HPDE6-E6E7 (cell line): Measurements from ENCODE around the gene PSENEN.
"Not testable (repeated sequence)": the region's sequence is repeated elsewhere in the genome, so short reads cannot be mapped to it uniquely, and the experiment has no call there.

ENCODE experiments used
- DNase-seq: peaks from one replicate; pipeline ENCODE4 v3.0.0; 2011; ENCODE audit warnings: missing footprints; ENCODE audit errors: extremely low spot score

Gene PSENEN

DNA sequence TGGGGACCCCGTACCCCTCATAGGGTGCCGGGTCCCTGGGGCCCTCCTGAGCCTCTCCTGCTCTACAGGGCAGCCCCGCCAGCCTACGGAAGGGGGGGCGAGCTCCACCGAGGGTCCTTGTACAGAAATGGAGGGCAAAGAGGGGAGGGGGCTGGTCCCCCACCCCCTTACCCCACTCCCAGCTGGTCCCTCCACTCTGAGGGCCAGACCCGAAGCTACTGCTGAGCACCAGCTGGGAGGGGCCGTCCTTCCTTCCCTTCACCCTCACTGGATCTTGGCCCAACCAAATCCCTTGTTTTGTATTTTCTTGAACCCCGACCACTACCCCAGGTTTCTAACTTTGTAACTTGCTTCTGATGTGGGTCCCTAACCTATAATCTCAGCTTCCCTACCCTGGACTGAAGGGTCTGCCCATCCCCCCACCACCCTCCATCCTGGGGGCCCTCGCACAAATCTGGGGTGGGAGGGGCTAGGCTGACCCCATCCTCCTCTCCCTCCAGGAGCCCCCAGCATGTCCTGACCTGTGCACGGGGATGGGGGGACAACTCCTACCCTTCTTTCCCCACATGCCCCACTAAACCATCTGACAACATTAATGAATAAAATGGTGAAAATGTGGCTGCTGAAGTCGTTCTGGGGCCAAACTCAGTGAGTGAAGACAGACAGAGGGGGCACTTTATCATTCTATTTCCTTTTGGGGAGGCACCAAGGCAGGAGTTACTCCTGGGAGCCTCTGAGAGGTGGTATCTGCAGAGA lies 42.9 kb downstream of the PSENEN start:
- no peak for DNase-seq

GRCh38 chr19:35789195-35789977 lies 43.9 kb downstream of the PSENEN start:
- no peak for DNase-seq

- no peak for DNase-seq
These were observed 44.8 kb downstream of the PSENEN start for GRCh38 chr19:35789978-35790944.

DNA sequence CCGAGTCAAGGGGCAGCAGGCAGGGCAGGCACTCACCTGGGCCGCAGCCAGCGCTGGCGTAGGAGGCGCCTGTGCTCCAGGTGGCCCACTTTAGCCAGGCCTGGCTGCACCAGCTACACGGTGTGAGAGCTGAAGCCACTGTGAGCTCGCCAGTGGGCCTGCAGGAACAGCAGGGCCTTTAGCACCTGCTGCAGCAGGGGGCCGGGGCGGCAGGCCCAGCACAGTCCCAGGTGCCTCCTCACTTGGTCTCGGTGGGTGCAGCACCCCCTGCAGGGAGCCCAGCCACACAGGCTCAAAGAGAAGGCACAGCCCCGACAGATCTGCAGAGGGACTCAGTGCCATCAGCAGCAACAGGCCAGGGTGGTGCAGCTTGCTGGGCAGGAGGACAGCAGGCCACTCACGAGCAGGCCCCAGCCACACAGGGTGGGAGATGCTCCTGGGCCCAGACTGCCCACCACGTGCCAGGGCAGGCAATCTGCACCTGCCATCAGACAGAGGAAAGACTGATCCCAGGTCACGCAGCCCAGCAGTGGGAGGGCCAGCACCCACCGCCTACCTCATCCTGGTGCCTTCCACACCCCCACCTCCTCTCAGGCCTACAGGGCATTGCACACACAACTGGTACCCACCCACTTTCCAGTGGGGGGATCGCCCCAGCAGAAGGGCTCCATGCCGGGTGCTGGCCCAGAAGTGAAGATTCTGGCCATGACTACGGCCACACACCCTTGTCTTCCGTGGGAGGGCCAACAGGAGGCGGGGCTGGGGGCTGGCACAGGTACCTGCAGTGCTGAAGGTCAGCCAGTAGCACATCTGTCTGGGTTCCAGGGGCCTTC lies 45.7 kb downstream of the PSENEN start:
- no peak for DNase-seq

DNA sequence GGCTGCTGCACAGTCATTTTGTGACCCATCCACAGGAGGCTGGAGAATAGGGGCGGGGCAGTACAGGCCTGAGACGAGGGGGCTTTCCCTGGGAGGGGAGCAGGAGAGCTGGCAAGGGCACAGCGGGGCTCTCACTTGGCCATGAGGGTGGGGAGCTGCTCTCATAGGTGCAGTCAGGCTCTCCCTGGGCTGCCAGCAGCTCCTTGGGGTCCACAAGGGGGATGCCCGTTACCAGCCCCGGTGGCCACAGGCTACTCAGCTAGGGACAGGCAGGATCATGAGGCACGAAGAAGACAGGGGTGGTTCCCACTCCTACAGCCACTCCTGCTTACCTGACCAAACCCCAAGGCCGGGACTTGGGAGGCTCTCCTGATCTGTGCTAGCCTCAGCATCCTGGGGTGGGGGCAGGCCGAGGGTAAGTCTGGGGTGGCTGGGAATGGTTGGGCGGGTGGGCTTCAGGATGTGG lies 46.4 kb downstream of the PSENEN start:
- no peak for DNase-seq

DNA sequence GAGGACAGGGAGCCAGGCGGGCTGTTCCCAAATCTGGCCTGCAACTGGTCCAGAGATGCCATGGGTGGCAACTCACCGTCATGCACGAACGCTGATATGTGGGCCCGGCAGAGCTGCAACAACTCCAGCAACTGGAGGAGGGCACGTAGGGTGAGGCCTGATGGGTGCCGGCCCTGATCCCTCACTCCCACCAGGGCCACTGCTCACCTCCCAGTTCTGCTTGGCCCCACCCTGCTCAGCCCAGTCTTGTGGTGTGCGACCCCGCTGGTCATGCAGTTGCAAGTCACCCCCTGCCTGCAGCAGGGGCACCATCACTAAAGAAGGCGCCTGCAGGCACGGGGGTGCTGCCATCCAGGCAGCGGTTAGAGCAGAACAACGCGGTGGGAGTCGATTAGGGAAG lies 46.9 kb downstream of the PSENEN start:
- no peak for DNase-seq

GRCh38 chr19:35792888-35793287 lies 47.4 kb downstream of the PSENEN start:
- no peak for DNase-seq

DNA sequence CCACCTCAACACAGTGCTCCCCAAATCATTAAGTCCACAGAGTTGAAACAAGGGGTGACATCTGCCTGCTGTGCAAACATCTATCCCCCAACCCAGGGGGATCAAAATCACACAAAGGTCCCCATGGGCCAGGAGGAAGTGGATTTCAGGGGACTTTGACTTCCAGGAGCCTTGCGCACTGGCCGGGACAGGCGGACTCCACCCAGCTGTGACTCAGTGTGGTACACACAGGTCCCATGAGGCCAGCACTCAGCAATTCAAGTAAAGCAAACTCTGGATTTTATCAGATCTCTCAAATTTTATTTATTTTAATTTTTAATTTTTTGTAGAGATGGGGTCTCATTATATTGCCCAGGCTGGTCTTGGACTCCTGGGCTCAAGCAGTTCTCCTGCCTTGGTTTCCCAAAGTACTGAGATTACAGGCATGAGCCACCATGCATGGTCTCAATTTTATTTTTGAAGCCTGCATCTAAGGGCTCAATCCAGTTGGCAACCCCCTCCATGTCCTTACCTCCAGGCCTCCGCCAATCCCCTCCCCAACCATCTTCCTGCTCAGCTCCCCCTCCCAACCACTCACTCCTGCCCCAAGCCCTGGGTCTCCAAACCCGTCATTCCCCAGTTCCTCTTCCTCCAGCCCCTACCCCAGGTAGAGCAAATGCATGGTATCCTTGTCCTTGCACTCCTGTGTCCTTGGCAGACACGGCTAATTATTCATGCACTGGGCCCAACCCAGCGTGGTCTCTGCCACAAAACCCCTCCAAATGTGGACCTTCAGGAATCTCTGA lies 48.1 kb downstream of the PSENEN start:
- DNase-seq: peak; percentile 31

DNA sequence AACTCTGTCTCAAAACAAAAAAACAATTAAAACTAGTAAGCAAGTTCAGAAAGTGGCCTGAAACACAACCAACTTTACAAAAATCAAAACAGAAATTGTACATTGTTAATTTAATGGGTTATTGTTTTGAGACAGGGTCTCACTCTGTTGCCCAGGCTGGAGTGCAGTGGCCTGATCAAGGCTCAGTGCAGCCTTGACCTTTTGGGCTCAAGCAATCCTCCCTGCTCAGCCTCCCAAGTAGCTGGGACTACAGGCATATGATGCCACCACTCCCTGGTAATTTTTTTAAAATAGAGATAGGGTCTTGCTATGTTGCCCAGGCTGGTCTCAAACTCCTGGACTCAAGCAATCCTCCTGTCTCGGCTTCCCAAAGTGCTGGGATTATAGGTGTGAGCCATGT lies 50.1 kb downstream of the PSENEN start:
- not testable (repeated sequence) for DNase-seq
